Breast epithelium (tissue), 3 donors: Measurements from ENCODE around the gene RNU5D-1.

ENCODE experiments used
- CTCF ChIP-seq, 3 donors: fragments of 450-650 bp; IDR thresholded peaks; one replicate each; pipeline ENCODE4 v1.5.1; 2016 to 2017; ENCODE audit warnings: antibody characterized with exemption in 3 of 3, mild to moderate bottlenecking in 3 of 3, moderate library complexity in 3 of 3
- POLR2AphosphoS5 ChIP-seq, 3 donors: sonication (generic); formaldehyde crosslinking; IDR thresholded peaks; one replicate each; pipeline ENCODE4 v1.6.1; 2017; ENCODE audit warnings: antibody characterized with exemption in 3 of 3

GRCh38 chr1:44682883-44683265 lies 48.1 kb downstream of the RNU5D-1 start:
- TF ChIP-seq CTCF (IDR thresholded peaks at IDR 0.05) (no peak), POLR2AphosphoS5 (IDR thresholded peaks at IDR 0.05) (no peak)
